H9 (cell line): ENCODE data around the gene SPOCD1. TPM values are rescaled to one million over a fixed set of nuclear protein-coding genes. Genes with fewer than 3 reads are reported as not detected.

Experiments used
- DNase-seq: peaks from one replicate; pipeline ENCODE4 v3.0.0-alpha.2; 2017
- H2AFZ ChIP-seq: one replicate; pipeline ENCODE4 v1.6.1; 2013; ENCODE audit warnings: mild to moderate bottlenecking, low read length, control low read depth, moderate library complexity
- H2AK5ac ChIP-seq: 2 replicates; pipeline ENCODE4 v1.6.1; 2013; ENCODE audit warnings: low read length, control low read depth, mixed read lengths; ENCODE audit not compliant: insufficient read length
- H2BK120ac ChIP-seq: one replicate; pipeline ENCODE4 v1.6.1; 2013; ENCODE audit warnings: low read depth, mild to moderate bottlenecking, low read length, control low read depth, inconsistent platforms; ENCODE audit not compliant: poor library complexity, severe bottlenecking
- H2BK12ac ChIP-seq: 2 replicates; pipeline ENCODE4 v1.6.1; 2013; ENCODE audit warnings: low read length, control low read depth, mixed read lengths, low read depth; ENCODE audit not compliant: insufficient read length
- H2BK15ac ChIP-seq: 2 replicates; pipeline ENCODE4 v1.6.1; 2013; ENCODE audit warnings: low read depth, low read length, control low read depth
- H2BK20ac ChIP-seq: one replicate; pipeline ENCODE4 v1.6.1; 2013; ENCODE audit warnings: low read depth, mild to moderate bottlenecking, low read length, control low read depth, inconsistent platforms; ENCODE audit not compliant: poor library complexity, severe bottlenecking
- H2BK5ac ChIP-seq: 2 replicates; pipeline ENCODE4 v1.6.1; 2013; ENCODE audit warnings: low read length, control low read depth, mixed read lengths; ENCODE audit not compliant: insufficient read length
- H3K14ac ChIP-seq: 2 replicates; pipeline ENCODE4 v1.6.1; 2013; ENCODE audit warnings: low read length, control low read depth; ENCODE audit not compliant: insufficient read depth
- H3K18ac ChIP-seq: 2 replicates; pipeline ENCODE4 v1.6.1; 2013; ENCODE audit warnings: low read depth, mild to moderate bottlenecking, mixed read lengths, low read length, control low read depth; ENCODE audit not compliant: insufficient read length
- H3K23ac ChIP-seq: 2 replicates; pipeline ENCODE4 v1.6.1; 2013; ENCODE audit warnings: low read length, control low read depth, mixed read lengths, low read depth; ENCODE audit not compliant: insufficient read length
- H3K23me2 ChIP-seq: 2 replicates; pipeline ENCODE4 v1.6.1; 2013; ENCODE audit warnings: low read depth, mild to moderate bottlenecking, mixed read lengths, low read length, control low read depth; ENCODE audit not compliant: insufficient read length, poor library complexity, severe bottlenecking
- H3K27ac ChIP-seq: 2 replicates; pipeline ENCODE4 v1.5.1; 2013; ENCODE audit warnings: low read length, control low read depth, mixed read lengths, low read depth; ENCODE audit not compliant: insufficient read length
- H3K27me3 ChIP-seq: 2 replicates; pipeline ENCODE4 v1.6.1; 2013; ENCODE audit warnings: low read length, control low read depth, inconsistent platforms; ENCODE audit not compliant: insufficient read depth
- H3K4ac ChIP-seq: 2 replicates; pipeline ENCODE4 v1.6.1; 2013; ENCODE audit warnings: low read depth, mild to moderate bottlenecking, control low read depth, inconsistent platforms, low read length, moderate library complexity
- H3K4me1 ChIP-seq: 2 replicates; pipeline ENCODE4 v1.6.1; 2013; ENCODE audit warnings: low read length, control low read depth, inconsistent platforms; ENCODE audit not compliant: insufficient read depth
- H3K4me2 ChIP-seq: 2 replicates; pipeline ENCODE4 v1.6.1; 2013; ENCODE audit warnings: low read length, control low read depth, mixed read lengths; ENCODE audit not compliant: insufficient read length, insufficient read depth
- H3K56ac ChIP-seq: 2 replicates; pipeline ENCODE4 v1.6.1; 2013; ENCODE audit warnings: low read depth, mild to moderate bottlenecking, mixed read lengths, low read length, control low read depth; ENCODE audit not compliant: insufficient read length
- H3K79me1 ChIP-seq: 2 replicates; pipeline ENCODE4 v1.6.1; 2013; ENCODE audit warnings: low read depth, mild to moderate bottlenecking, moderate library complexity, low read length, control low read depth, inconsistent platforms; ENCODE audit not compliant: insufficient read depth, poor library complexity, severe bottlenecking
- H3K79me2 ChIP-seq: 2 replicates; pipeline ENCODE4 v1.6.1; 2013; ENCODE audit warnings: low read length, control low read depth, inconsistent platforms; ENCODE audit not compliant: insufficient read depth
- H3K9ac ChIP-seq: 2 replicates; pipeline ENCODE4 v1.6.1; 2013; ENCODE audit warnings: low read length, control low read depth, mixed read lengths; ENCODE audit not compliant: insufficient read length; ENCODE audit errors: extremely low read depth
- H3K9me3 ChIP-seq: one replicate; pipeline ENCODE4 v1.6.1; 2013; ENCODE audit warnings: low read depth, low read length, inconsistent platforms; ENCODE audit not compliant: control insufficient read depth
- H3T11ph ChIP-seq: one replicate; pipeline ENCODE4 v1.6.1; 2013; ENCODE audit warnings: mild to moderate bottlenecking, low read length, control low read depth, inconsistent platforms
- H4K20me1 ChIP-seq: one replicate; pipeline ENCODE4 v1.6.1; 2013; ENCODE audit not compliant: control insufficient read depth, insufficient read length, insufficient read depth
- H4K5ac ChIP-seq: 2 replicates; pipeline ENCODE4 v1.6.1; 2013; ENCODE audit warnings: low read depth, mild to moderate bottlenecking, mixed read lengths, low read length, control low read depth; ENCODE audit not compliant: insufficient read length
- H4K8ac ChIP-seq: replicated peaks from 2 replicates; pipeline ENCODE4 v1.6.1; 2013; ENCODE audit warnings: low read length, control low read depth, mixed read lengths, low read depth; ENCODE audit not compliant: insufficient read length
- H4K91ac ChIP-seq: 2 replicates; pipeline ENCODE4 v1.6.1; 2013; ENCODE audit warnings: low read depth, mild to moderate bottlenecking, moderate library complexity, mixed read lengths, low read length, control low read depth; ENCODE audit not compliant: insufficient read length
- H3K27ac Mint-ChIP-seq, 3 experiments: 2 replicates in 2 of 3; 3 replicates in 1 of 3; pipeline ENCODE4 v1.8.0; 2020 to 2021; ENCODE audit warnings: mixed read lengths in 3 of 3, mild to moderate bottlenecking in 1 of 3, moderate library complexity in 1 of 3
- H3K27me3 Mint-ChIP-seq: 2 replicates; pipeline ENCODE4 v1.8.0; 2021; ENCODE audit warnings: low read depth, mild to moderate bottlenecking, moderate library complexity, mixed read lengths
- H3K36me3 Mint-ChIP-seq, 3 experiments: 2 replicates in 2 of 3; 3 replicates in 1 of 3; pipeline ENCODE4 v1.8.0; 2020 to 2021; ENCODE audit warnings: low read depth in 3 of 3, mixed read lengths in 3 of 3; ENCODE audit not compliant: insufficient read depth in 1 of 3
- H3K4me1 Mint-ChIP-seq, 2 experiments: 2 replicates each; pipeline ENCODE4 v1.8.0; 2020; ENCODE audit warnings: mixed read lengths in 2 of 2
- H3K4me3 Mint-ChIP-seq, 2 experiments: 2 replicates in 1 of 2; 3 replicates in 1 of 2; pipeline ENCODE4 v1.8.0; 2020 to 2021; ENCODE audit warnings: mild to moderate bottlenecking in 2 of 2, mixed read lengths in 2 of 2, moderate library complexity in 1 of 2
- H3K9me3 Mint-ChIP-seq, 2 experiments: 2 replicates in 1 of 2; 3 replicates in 1 of 2; pipeline ENCODE4 v1.8.0; 2020; ENCODE audit warnings: mild to moderate bottlenecking in 2 of 2, mixed read lengths in 2 of 2, moderate library complexity in 1 of 2
- CTCF ChIP-seq: fragments of 200-600 bp; sonication (generic); conservative IDR thresholded peaks from 3 replicates; pipeline ENCODE4 v1.8.0; 2021; ENCODE audit warnings: antibody characterized with exemption, mild to moderate bottlenecking
- WGBS: extraction: QIAGEN DNeasy Blood & Tissue Kit; methylation state at CpG from one replicate; pipeline ENCODE4 v1.1.7; 2013; ENCODE audit warnings: missing lambda C conversion rate, low lambda C conversion rate, mixed read lengths; ENCODE audit not compliant: insufficient read length; ENCODE audit errors: extremely low coverage; 5-methylcytosine and 5-hydroxymethylcytosine counted together
- total RNA-seq: library from RNA; stranded (reverse); gene quantifications from 2 replicates; pipeline ENCODE4 v1.2.1, GENCODE V29; 2021

SPOCD1 gene
- total RNA-seq, 1 experiment from 2014 or later: 1.5 TPM

GRCh38 chr1:31799196-31799894 is 16.5 kb downstream of the SPOCD1 start:
- H2BK12ac ChIP-seq: no peak overlapping the region
- Mint-ChIP-seq H3K9me3 (no peaks in the 10 kb centered on the region; a peak in 1 of 5 replicates), H3K4me1 (peaks cover 17 to 42% of the 10 kb centered on the region in 2 experiments), H3K4me3 (no peak overlapping the region), H3K27me3 (no peaks in the 10 kb centered on the region; the same call in none of the 2 replicates), H3K36me3 (no peaks in the 10 kb centered on the region), H3K27ac (no peak overlapping the region)
- DNase-seq: no peak
- H4K5ac ChIP-seq: no peak overlapping the region
- H2AFZ ChIP-seq: no peak overlapping the region
- no peak overlapping the region for H3K9ac ChIP-seq
- H3K79me2 ChIP-seq: no peaks in the 10 kb centered on the region
- no peak overlapping the region for H3K56ac ChIP-seq
- H3K4ac ChIP-seq: no peak overlapping the region
- H2BK5ac ChIP-seq: no peak overlapping the region
- no peak overlapping the region for H3K4me2 ChIP-seq
- no peak overlapping the region for H3K18ac ChIP-seq
- no peak overlapping the region for H3T11ph ChIP-seq
- no peak overlapping the region for H3K23ac ChIP-seq
- H3K14ac ChIP-seq: no peak overlapping the region
- H3K27me3 ChIP-seq: no peaks in the 10 kb centered on the region
- no peaks in the 10 kb centered on the region for H3K79me1 ChIP-seq
- no peaks in the 10 kb centered on the region for H3K23me2 ChIP-seq
- H2BK15ac ChIP-seq: no peak overlapping the region
- H4K8ac ChIP-seq: no peak overlapping the region
- H3K4me1 ChIP-seq: no peaks in the 10 kb centered on the region
- no peak overlapping the region for H3K27ac ChIP-seq
- no peaks in the 10 kb centered on the region for H3K9me3 ChIP-seq
- no peak overlapping the region for H4K91ac ChIP-seq
- no peak for TF ChIP-seq CTCF
- WGBS: no CpG with 5 or more reads among the region's 9 CpGs
- no peak overlapping the region for H2BK120ac ChIP-seq
- H2BK20ac ChIP-seq: no peak overlapping the region
- H4K20me1 ChIP-seq: no peaks in the 10 kb centered on the region
- H2AK5ac ChIP-seq: no peak overlapping the region
